GM12878 (cell line): ENCODE data around the gene OR10S1. TPM values are rescaled to one million over a fixed set of nuclear protein-coding genes. Genes with fewer than 3 reads are reported as not detected.

ENCODE experiments used
- ATAC-seq: fragments of 200-7000 bp; cut with Tn5 transposase; 3 replicates; pipeline ENCODE4 v1.9.1; 2020; ENCODE audit warnings: mild to moderate bottlenecking, moderate library complexity
- Bru-seq: library from RNA; stranded (reverse); fragments of 400-500 nt; gene quantifications from one replicate; lab custom pipeline; 2021; lab: Mats Ljungman, UMichigan
- BruChase-seq, 2 experiments: library from RNA; stranded (reverse); fragments of 400-500 nt; gene quantifications; one replicate each; lab custom pipeline; 2021; lab: Mats Ljungman, UMichigan
- BruUV-seq: library from RNA; stranded (reverse); fragments of 400-500 nt; replicated peaks from 2 replicates; lab custom pipeline; 2021; lab: Mats Ljungman, UMichigan
- CTCF ChIA-PET: fragments of 300-600 bp; sonication (Branson Sonifier 250); formaldehyde crosslinking; extraction: SDS; loops from one replicate; lab custom pipeline; 2021; ENCODE audit warnings: inconsistent platforms; lab: Yijun Ruan, JAX
- POLR2A ChIA-PET: fragments of 350-600 bp; formaldehyde crosslinking; extraction: SDS; loops from one replicate; lab custom pipeline; 2021; ENCODE audit warnings: inconsistent platforms; lab: Charles Lee
- RAD21 ChIA-PET: fragments of 300-600 bp; sonication (Branson Sonifier 250); formaldehyde crosslinking; loops from one replicate; lab custom pipeline; 2023; ENCODE audit warnings: antibody characterized with exemption; ENCODE audit not compliant: unreplicated experiment; lab: Charles Lee
- SMC1A ChIA-PET: fragments of 300-600 bp; sonication (Branson Sonifier 250); formaldehyde crosslinking; loops from one replicate; lab custom pipeline; 2023; ENCODE audit not compliant: unreplicated experiment, uncharacterized antibody; lab: Charles Lee
- DNase-seq: peaks from one replicate; pipeline ENCODE4 v3.0.0-alpha.2; 2011; ENCODE audit warnings: low read depth, low spot score
- FAIRE-seq: peaks from 3 replicates; lab custom pipeline; 2011; peaks lifted over from hg19 to GRCh38; lab: Jason Lieb, UNC
- H2AFZ ChIP-seq: 2 replicates; pipeline ENCODE4 v1.6.0; 2011; ENCODE audit warnings: low read depth, low read length, control low read depth; ENCODE audit not compliant: control insufficient read depth
- H3K27ac ChIP-seq: 2 replicates; pipeline ENCODE4 v1.5.1; 2011; ENCODE audit warnings: control low read depth; ENCODE audit not compliant: control insufficient read depth, insufficient read depth
- H3K27me3 ChIP-seq, 2 experiments: replicated peaks in 1 of 2; 2 replicates each; pipeline versions ENCODE4 v1.6.0 to v1.6.1; 2011; ENCODE audit warnings: low read length in 1 of 2; ENCODE audit not compliant: control insufficient read depth in 2 of 2, insufficient read depth in 2 of 2
- H3K36me3 ChIP-seq, 2 experiments: 2 replicates each; pipeline ENCODE4 v1.5.1; 2011; ENCODE audit warnings: low read length in 1 of 2; ENCODE audit not compliant: control insufficient read depth in 2 of 2, insufficient read depth in 2 of 2
- H3K4me1 ChIP-seq: 2 replicates; pipeline ENCODE4 v1.6.1; 2011; ENCODE audit warnings: mild to moderate bottlenecking, low read length, moderate library complexity, mixed read lengths; ENCODE audit not compliant: control insufficient read depth, insufficient read depth
- H3K4me2 ChIP-seq: 2 replicates; pipeline ENCODE4 v1.6.0; 2011; ENCODE audit warnings: control low read depth; ENCODE audit not compliant: control insufficient read depth, insufficient read depth
- H3K4me3 ChIP-seq: fragments of 200-600 bp; sonication (generic); 2 replicates; pipeline ENCODE4 v1.5.1; 2016
- H3K79me2 ChIP-seq: 2 replicates; pipeline ENCODE4 v1.6.0; 2011; ENCODE audit warnings: low read length; ENCODE audit not compliant: control insufficient read depth, insufficient read depth
- H3K9ac ChIP-seq: 2 replicates; pipeline ENCODE4 v1.8.0; 2011; ENCODE audit warnings: low read length, control low read depth, mixed read lengths; ENCODE audit not compliant: control insufficient read depth, insufficient read depth
- H3K9me3 ChIP-seq: replicated peaks from 3 replicates; pipeline ENCODE4 v1.5.1; 2011; ENCODE audit warnings: mild to moderate bottlenecking, low read length; ENCODE audit not compliant: control insufficient read depth, insufficient read depth
- H4K20me1 ChIP-seq: 2 replicates; pipeline ENCODE4 v1.6.0; 2011; ENCODE audit not compliant: control insufficient read depth, insufficient read depth
- ASH2L ChIP-seq: fragments of 300-600, 200-600 bp; sonication (generic); IDR thresholded peaks from 2 replicates; pipeline ENCODE4 v1.6.1; 2017; ENCODE audit warnings: low read depth, mild to moderate bottlenecking, borderline replicate concordance
- BCL11A ChIP-seq: IDR thresholded peaks from 2 replicates; pipeline ENCODE4 v1.6.1; 2011; ENCODE audit warnings: low read depth, low read length
- BHLHE40 ChIP-seq, 2 experiments: fragments of 450-650 bp in 1 of 2; IDR thresholded peaks; 2 replicates each; pipeline ENCODE4 v1.6.1; 2011 to 2017; ENCODE audit warnings: low read depth in 2 of 2, borderline replicate concordance in 1 of 2, improper control_type of control experiment in 1 of 2, low read length in 1 of 2, mild to moderate bottlenecking in 1 of 2
- BRCA1 ChIP-seq: IDR thresholded peaks from 2 replicates; pipeline ENCODE4 v1.6.1; 2011; ENCODE audit warnings: low read depth, low read length, improper control_type of control experiment
- CHD2 ChIP-seq: IDR thresholded peaks from 2 replicates; pipeline ENCODE4 v1.6.1; 2011; ENCODE audit warnings: low read depth, low read length, improper control_type of control experiment, borderline replicate concordance
- ESRRA ChIP-seq: IDR thresholded peaks from 2 replicates; pipeline ENCODE4 v1.6.1; 2012; ENCODE audit warnings: mild to moderate bottlenecking, low read length, improper control_type of control experiment
- IKZF1 ChIP-seq: fragments of 450-650 bp; conservative IDR thresholded peaks from 2 replicates; pipeline ENCODE4 v1.6.1; 2017; ENCODE audit warnings: antibody characterized with exemption, mild to moderate bottlenecking
- PAX8 ChIP-seq: fragments of 450-650 bp; IDR thresholded peaks from 2 replicates; pipeline ENCODE4 v1.6.1; 2017; ENCODE audit warnings: mild to moderate bottlenecking, moderate library complexity
- PBX3 ChIP-seq: IDR thresholded peaks from 2 replicates; pipeline ENCODE4 v1.6.1; 2011; ENCODE audit warnings: mild to moderate bottlenecking, low read depth, low read length, moderate library complexity; ENCODE audit not compliant: insufficient replicate concordance
- SMARCA5 ChIP-seq: fragments of 450-650 bp; IDR thresholded peaks from 2 replicates; pipeline ENCODE4 v1.6.1; 2017; ENCODE audit warnings: mild to moderate bottlenecking
- SP1 ChIP-seq: IDR thresholded peaks from one replicate; pipeline ENCODE4 v1.6.1; 2011; ENCODE audit warnings: low read depth, low read length
- in situ Hi-C: fragments of 300-500 bp; cut with MboI; formaldehyde crosslinking; loops from 9 replicates; pipeline ENCODE4 v1.14.3; 2018; ENCODE audit warnings: mixed read lengths
- intact Hi-C: fragments of 100-400 bp; cut with micrococcal nuclease; formaldehyde crosslinking; loops from one replicate; pipeline ENCODE4 v1.14.2; 2022; ENCODE audit not compliant: unreplicated experiment
- long read RNA-seq, 2 experiments: library from polyadenylated mRNA; unstranded; transcript quantifications; one replicate each; pipeline ENCODE4 v2.0.0, GENCODE V29; 2019 to 2020
- polyA minus RNA-seq, 3 experiments: library from RNA; depleted of rRNA, polyadenylated mRNA; stranded (reverse); fragments of >200 nt; gene quantifications; 2 replicates each; pipeline ENCODE4 v1.2.3, GENCODE V29; 2011
- polyA plus RNA-seq, 11 experiments: library from polyadenylated mRNA; depleted of rRNA in 4 of 11; unstranded in 6 of 11; stranded (reverse) in 5 of 11; fragments of >200 nt; fragmentation: Nextera tagmentation in 4 of 11; fragmentation: Illumina TruSeq in 1 of 11; extraction: Ambion mirVana in 4 of 11; extraction: Trizol in 1 of 11; gene quantifications; 1 replicate in 1 of 11; 2 replicates in 10 of 11; pipeline versions ENCODE4 v1.2.1 to v1.2.3, GENCODE V29; 2011 to 2016; ENCODE audit warnings: inconsistent platforms in 2 of 11, missing spikeins in 2 of 11, low read depth in 1 of 11
- total RNA-seq, 4 experiments: library from RNA; depleted of rRNA in 3 of 4; stranded (reverse); fragments of >200 nt in 3 of 4; fragmentation: Illumina TruSeq in 1 of 4; extraction: Trizol in 1 of 4; gene quantifications; 2 replicates each; pipeline versions ENCODE4 v1.2.1 to v1.2.3, GENCODE V29; 2013 to 2021
- TF ChIP-seq, protein P1 (sequence below): IDR thresholded peaks from 2 replicates; pipeline ENCODE4 v1.6.1; 2012; ENCODE audit warnings: improper control_type of control experiment, low read depth, low read length; ENCODE audit not compliant: insufficient replicate concordance

Gene OR10S1
- not detected in 2 replicates for total RNA-seq (2013; cell fraction: nucleolus; rRNA removed)
- not detected in 2 replicates for total RNA-seq (2014; rRNA removed)
- not detected in 2 replicates for total RNA-seq (2014; rRNA removed; fragmentation: Illumina TruSeq; extraction: Trizol)
- total RNA-seq (2021): not detected in 2 replicates
- not detected for polyA plus RNA-seq (2011; ENCODE audit: low read depth)
- polyA plus RNA-seq (2011; rRNA removed): not detected in 2 replicates
- not detected in 2 replicates for polyA plus RNA-seq (2011; cell fraction: cytosol; rRNA removed)
- polyA plus RNA-seq (2011; cell fraction: nucleus; rRNA removed): not detected in 2 replicates
- not detected in 2 replicates for polyA plus RNA-seq (2012)
- not detected in 2 replicates for polyA plus RNA-seq (2014; fragmentation: Illumina TruSeq; extraction: Trizol)
- polyA plus RNA-seq (2014; fragmentation: Nextera tagmentation; extraction: Ambion mirVana): not detected
- not detected in 2 replicates for polyA plus RNA-seq (2014; rRNA removed)
- not detected for polyA plus RNA-seq (2016; fragmentation: Nextera tagmentation; extraction: Ambion mirVana)
- not detected in 2 replicates for polyA minus RNA-seq (2011; rRNA and poly(A)+ RNA removed)
- polyA minus RNA-seq (2011; cell fraction: cytosol; rRNA and poly(A)+ RNA removed): not detected in 2 replicates
- polyA minus RNA-seq (2011; cell fraction: nucleus; rRNA and poly(A)+ RNA removed): not detected in 2 replicates
- not detected for Bru-seq, nascent RNA
- BruChase-seq, experiment 1, labeled RNA remaining after a 6-hour chase: not detected
- BruChase-seq, experiment 2, labeled RNA remaining after a 2-hour chase: not detected
- long read RNA-seq, experiment 1: 0 reads
- long read RNA-seq, experiment 2: 0 reads

- Histone ChIP-seq H3K4me1 (no peaks in the 10 kb centered on the region), H3K79me2 (no peaks in the 10 kb centered on the region), H3K27me3 (no peaks in the 10 kb centered on the region), H4K20me1 (no peaks in the 10 kb centered on the region), H3K4me3 (no peak within 1 kb of the TSS), H3K9ac (no peak within 1 kb of the TSS), H3K9me3 (no peaks in the 10 kb centered on the region), H3K36me3 (no peaks in the 10 kb centered on the region), H3K4me2 (no peak within 1 kb of the TSS), H3K27ac (no peak within 1 kb of the TSS), H2AFZ (no peak within 1 kb of the TSS)
- intact Hi-C loops (no loop called here), in situ Hi-C loops (no loop called here)
- CTCF ChIA-PET: no interaction called here
- RAD21 ChIA-PET: no interaction called here
- DNase-seq (no peak), FAIRE-seq (no peak), ATAC-seq (no peak)
- no peak for TF ChIP-seq PAX8
- no peak for TF ChIP-seq BRCA1
- no peak for TF ChIP-seq BHLHE40 (IDR thresholded peaks at IDR 0.05; ENCODE audit: borderline replicate concordance in 1 of 2, low read depth in 2 of 2, low read length in 1 of 2)
- no peak for TF ChIP-seq IKZF1
- no peak for TF ChIP-seq ESRRA
- TF ChIP-seq BCL11A: no peak
- no peak for TF ChIP-seq ASH2L
- no peak for TF ChIP-seq PBX3
- TF ChIP-seq SP1: no peak
- TF ChIP-seq, protein P1, sequence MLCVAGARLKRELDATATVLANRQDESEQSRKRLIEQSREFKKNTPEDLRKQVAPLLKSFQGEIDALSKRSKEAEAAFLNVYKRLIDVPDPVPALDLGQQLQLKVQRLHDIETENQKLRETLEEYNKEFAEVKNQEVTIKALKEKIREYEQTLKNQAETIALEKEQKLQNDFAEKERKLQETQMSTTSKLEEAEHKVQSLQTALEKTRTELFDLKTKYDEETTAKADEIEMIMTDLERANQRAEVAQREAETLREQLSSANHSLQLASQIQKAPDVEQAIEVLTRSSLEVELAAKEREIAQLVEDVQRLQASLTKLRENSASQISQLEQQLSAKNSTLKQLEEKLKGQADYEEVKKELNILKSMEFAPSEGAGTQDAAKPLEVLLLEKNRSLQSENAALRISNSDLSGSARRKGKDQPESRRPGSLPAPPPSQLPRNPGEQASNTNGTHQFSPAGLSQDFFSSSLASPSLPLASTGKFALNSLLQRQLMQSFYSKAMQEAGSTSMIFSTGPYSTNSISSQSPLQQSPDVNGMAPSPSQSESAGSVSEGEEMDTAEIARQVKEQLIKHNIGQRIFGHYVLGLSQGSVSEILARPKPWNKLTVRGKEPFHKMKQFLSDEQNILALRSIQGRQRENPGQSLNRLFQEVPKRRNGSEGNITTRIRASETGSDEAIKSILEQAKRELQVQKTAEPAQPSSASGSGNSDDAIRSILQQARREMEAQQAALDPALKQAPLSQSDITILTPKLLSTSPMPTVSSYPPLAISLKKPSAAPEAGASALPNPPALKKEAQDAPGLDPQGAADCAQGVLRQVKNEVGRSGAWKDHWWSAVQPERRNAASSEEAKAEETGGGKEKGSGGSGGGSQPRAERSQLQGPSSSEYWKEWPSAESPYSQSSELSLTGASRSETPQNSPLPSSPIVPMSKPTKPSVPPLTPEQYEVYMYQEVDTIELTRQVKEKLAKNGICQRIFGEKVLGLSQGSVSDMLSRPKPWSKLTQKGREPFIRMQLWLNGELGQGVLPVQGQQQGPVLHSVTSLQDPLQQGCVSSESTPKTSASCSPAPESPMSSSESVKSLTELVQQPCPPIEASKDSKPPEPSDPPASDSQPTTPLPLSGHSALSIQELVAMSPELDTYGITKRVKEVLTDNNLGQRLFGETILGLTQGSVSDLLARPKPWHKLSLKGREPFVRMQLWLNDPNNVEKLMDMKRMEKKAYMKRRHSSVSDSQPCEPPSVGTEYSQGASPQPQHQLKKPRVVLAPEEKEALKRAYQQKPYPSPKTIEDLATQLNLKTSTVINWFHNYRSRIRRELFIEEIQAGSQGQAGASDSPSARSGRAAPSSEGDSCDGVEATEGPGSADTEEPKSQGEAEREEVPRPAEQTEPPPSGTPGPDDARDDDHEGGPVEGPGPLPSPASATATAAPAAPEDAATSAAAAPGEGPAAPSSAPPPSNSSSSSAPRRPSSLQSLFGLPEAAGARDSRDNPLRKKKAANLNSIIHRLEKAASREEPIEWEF: no peak
- TF ChIP-seq SMARCA5: no peak
- TF ChIP-seq CHD2: no peak
- no TSS peak for BruUV-seq
- SMC1A ChIA-PET: no interaction called here
- POLR2A ChIA-PET: no interaction called here
Observed at GRCh38 chr11:123977731-123978347, at the start of gene OR10S1. TSS of gene OR10S1 (minus strand) at chr11:123977781. CDS start at chr11:123977664, 117 bp downstream.
